GM12873 (cell line): ENCODE data around the gene ASCC3.

Experiments
- CTCF ChIP-seq: IDR thresholded peaks from 2 replicates; pipeline ENCODE4 v1.5.1; 2012; ENCODE audit warnings: low read depth, mild to moderate bottlenecking, moderate library complexity, low read length, control low read depth; ENCODE audit not compliant: insufficient read depth; ENCODE audit errors: missing control alignments

ASCC3 gene

DNA sequence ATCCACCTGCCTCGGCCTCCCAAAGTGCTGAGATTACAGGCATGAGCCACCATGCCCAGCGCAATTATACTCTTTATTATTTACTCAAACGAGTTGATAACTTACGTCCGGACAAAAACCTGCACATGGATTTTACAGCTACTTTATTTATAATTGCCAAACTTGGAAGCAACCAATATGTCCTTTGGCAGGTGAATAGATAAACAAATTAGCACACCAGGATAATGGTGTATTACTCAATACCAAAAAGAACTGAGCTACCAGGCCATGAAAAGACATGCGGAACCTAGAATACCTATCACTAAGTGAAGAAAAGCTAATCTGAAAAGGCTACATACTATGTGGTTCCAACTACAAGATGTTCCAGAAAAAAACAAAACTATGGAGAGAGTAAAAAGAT, 168.1 kb downstream of the ASCC3 start:
- TF ChIP-seq CTCF, result no peak

DNA sequence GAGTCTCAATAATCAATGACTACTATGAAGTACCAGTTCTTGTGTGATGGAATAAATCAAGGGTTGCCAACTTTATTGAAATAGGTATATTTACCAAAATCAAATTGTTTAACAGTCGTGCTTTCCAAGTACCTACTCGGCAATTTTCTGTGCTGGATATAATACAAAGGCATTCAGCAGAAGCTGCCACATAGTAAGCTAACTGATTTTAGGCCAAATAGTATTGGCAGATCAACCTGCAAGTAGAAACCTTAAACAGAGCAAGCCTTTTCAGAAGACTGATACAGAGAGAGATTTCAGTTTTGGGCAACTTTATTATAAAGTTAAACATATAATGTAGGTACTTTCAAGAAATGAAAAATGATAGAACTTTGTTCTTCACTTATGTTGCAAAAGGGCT, 174.6 kb downstream of the ASCC3 start:
- TF ChIP-seq CTCF, result no peak

GRCh38 chr6:100704961-100705360, 176.2 kb downstream of the ASCC3 start:
- TF ChIP-seq CTCF, result no peak

- no peak for TF ChIP-seq CTCF
These were observed 179.4 kb downstream of the ASCC3 start for GRCh38 chr6:100701728-100702127.

DNA sequence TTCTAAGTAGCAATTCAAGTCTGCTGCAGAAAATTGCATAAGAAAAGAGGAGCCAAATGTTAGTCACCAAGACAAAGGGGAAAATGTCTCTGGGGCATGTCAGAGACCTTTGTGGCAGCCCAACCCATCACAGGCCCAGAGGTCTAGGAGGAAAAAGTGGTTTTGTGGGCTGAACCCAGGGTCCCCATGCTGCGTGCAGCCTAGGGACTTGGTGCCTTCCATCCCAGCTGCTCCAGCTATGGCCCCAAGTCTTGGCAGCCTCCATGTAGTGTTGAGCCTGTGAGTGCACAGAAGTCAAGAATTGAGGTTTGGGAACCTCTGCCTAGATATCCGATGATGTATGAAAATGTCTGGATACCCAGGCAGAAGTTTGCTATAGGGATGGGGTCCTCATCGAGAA, 181.1 kb downstream of the ASCC3 start:
- no peak for TF ChIP-seq CTCF

DNA sequence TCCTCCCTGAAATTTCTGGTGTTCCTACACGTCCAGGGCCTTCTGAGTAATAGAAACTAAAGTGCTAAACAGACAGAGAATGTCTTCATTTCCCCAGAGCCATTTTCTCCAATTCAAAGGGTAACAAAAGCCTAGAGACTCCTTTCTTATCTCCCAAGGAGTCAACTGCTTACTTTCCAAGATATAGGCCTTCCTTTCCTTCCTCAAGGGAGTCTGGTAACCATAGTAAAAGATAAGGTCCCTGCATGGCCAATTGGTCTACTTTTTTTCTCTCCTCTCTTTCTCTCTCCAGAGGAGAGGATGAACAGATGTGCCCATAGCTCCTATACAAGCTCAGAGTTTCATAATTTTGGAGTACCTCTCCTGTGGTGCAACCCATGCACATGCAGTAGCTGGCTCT, 185.7 kb downstream of the ASCC3 start:
- no peak for TF ChIP-seq CTCF

DNA sequence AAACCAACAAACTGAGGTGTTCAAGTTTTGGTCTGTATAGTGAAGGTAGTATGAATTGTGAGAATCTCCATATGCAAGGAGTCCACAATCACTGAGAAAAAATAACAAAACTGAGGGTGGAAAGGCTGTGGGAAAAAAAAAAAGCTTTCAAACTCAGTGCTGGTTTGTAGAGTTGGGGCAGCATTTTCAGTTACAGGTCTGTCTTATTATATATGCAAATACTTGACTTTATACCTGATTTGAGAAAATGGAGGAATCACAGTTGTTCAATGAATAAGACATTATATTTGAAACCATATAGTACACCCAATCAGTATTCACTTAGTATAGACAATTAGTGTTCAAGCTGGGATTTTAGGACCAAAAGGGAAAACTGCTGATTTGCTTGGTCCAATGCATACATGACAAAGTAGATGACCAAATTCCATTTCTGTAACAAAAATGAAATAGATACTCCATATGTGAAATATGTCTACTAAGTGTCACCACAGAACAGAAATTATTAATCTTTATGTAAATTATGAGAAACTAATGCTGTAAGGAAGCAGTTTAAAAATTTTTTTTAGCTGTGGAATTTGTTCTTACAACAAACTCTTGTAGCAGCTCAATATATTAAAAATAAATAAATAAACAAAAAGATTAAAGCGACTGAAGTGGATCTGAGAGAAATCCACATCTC, 187.7 kb downstream of the ASCC3 start:
- TF ChIP-seq CTCF, result no peak
